KMS-11 (cell line): Measurements from ENCODE around the gene ZNF786.

Source experiments
- H2AFZ ChIP-seq: fragments of 200-600 bp; sonication (generic); 2 replicates; pipeline ENCODE4 v1.6.1; 2016; ENCODE audit warnings: antibody characterized with exemption, mixed run types, low read depth
- H3K27ac ChIP-seq: fragments of 200-600 bp; sonication (generic); 2 replicates; pipeline ENCODE4 v1.6.1; 2016; ENCODE audit warnings: mild to moderate bottlenecking, mixed run types
- H3K27me3 ChIP-seq: fragments of 200-600 bp; sonication (generic); 2 replicates; pipeline ENCODE4 v1.6.1; 2017; ENCODE audit warnings: mild to moderate bottlenecking, low read depth, mixed run types, moderate library complexity; ENCODE audit not compliant: insufficient read depth
- H3K36me3 ChIP-seq: fragments of 200-600 bp; sonication (generic); 2 replicates; pipeline ENCODE4 v1.6.1; 2017; ENCODE audit warnings: mild to moderate bottlenecking, mixed run types; ENCODE audit not compliant: insufficient read depth
- H3K4me1 ChIP-seq: fragments of 200-600 bp; sonication (generic); 2 replicates; pipeline ENCODE4 v1.6.1; 2016; ENCODE audit warnings: mild to moderate bottlenecking, low read depth, mixed run types; ENCODE audit not compliant: poor library complexity, severe bottlenecking
- H3K4me2 ChIP-seq: fragments of 200-600 bp; sonication (generic); 2 replicates; pipeline ENCODE4 v1.7.0; 2016; ENCODE audit warnings: mild to moderate bottlenecking, mixed run types
- H3K4me3 ChIP-seq: fragments of 200-600 bp; sonication (generic); IDR thresholded peaks from 2 replicates; pipeline ENCODE4 v1.6.1; 2017; ENCODE audit warnings: low read depth, low read length, mixed read lengths; ENCODE audit not compliant: insufficient read depth
- H3K79me2 ChIP-seq: fragments of 200-600 bp; sonication (generic); 2 replicates; pipeline ENCODE4 v1.6.1; 2016; ENCODE audit warnings: low read depth, mixed run types; ENCODE audit not compliant: insufficient read depth
- H3K9ac ChIP-seq: fragments of 200-600 bp; sonication (generic); 2 replicates; pipeline ENCODE4 v1.6.1; 2016; ENCODE audit warnings: mild to moderate bottlenecking, mixed run types
- H4K20me1 ChIP-seq: fragments of 200-600 bp; sonication (generic); 2 replicates; pipeline ENCODE4 v1.6.1; 2016; ENCODE audit warnings: mild to moderate bottlenecking, mixed run types; ENCODE audit not compliant: insufficient read depth
- TF ChIP-seq, protein P1 (sequence below): fragments of 200-600 bp; sonication (generic); conservative IDR thresholded peaks from 2 replicates; pipeline ENCODE4 v1.6.1; 2017; ENCODE audit warnings: low read depth, mild to moderate bottlenecking, antibody characterized with exemption, low read length, moderate library complexity, mixed read lengths

The ZNF786 gene

GRCh38 chr7:149087376-149087775 lies 3.1 kb downstream of the ZNF786 start:
- no peaks in the 10 kb centered on the region for H4K20me1 ChIP-seq
- TF ChIP-seq, protein P1, sequence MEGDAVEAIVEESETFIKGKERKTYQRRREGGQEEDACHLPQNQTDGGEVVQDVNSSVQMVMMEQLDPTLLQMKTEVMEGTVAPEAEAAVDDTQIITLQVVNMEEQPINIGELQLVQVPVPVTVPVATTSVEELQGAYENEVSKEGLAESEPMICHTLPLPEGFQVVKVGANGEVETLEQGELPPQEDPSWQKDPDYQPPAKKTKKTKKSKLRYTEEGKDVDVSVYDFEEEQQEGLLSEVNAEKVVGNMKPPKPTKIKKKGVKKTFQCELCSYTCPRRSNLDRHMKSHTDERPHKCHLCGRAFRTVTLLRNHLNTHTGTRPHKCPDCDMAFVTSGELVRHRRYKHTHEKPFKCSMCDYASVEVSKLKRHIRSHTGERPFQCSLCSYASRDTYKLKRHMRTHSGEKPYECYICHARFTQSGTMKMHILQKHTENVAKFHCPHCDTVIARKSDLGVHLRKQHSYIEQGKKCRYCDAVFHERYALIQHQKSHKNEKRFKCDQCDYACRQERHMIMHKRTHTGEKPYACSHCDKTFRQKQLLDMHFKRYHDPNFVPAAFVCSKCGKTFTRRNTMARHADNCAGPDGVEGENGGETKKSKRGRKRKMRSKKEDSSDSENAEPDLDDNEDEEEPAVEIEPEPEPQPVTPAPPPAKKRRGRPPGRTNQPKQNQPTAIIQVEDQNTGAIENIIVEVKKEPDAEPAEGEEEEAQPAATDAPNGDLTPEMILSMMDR, result no peak
- no peak overlapping the region for H3K27ac ChIP-seq
- H3K27me3 ChIP-seq, result no peaks in the 10 kb centered on the region
- H3K36me3 ChIP-seq, result no peaks in the 10 kb centered on the region
- H3K4me1 ChIP-seq, result peaks cover 11% of the 10 kb centered on the region
- peaks cover 31% of the 10 kb centered on the region for H3K79me2 ChIP-seq
- H3K4me3 ChIP-seq, result no peak overlapping the region
- H2AFZ ChIP-seq, result no peak overlapping the region
- H3K4me2 ChIP-seq, result no peak overlapping the region
- H3K9ac ChIP-seq, result no peak overlapping the region

DNA sequence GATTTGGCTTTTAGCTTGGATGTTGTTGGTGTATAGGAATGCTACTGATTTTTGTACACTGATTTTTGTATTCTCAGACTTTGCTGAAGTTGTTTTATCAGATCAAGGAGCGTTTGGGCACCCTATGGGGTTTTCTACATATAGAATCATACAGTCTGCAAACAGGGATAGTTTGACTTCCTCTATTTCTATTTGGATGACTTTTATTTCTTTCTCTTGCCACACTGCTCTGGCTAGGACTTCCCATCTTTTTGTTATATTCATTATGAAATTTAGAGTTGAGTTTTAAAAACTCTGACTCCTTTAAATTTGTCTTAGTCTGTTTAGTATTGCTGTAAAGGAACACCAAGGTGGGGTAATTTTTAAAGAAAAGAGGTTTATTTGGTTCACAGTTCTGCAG lies 4.7 kb downstream of the ZNF786 start:
- no peaks in the 10 kb centered on the region for H3K36me3 ChIP-seq
- peaks cover 31% of the 10 kb centered on the region for H3K79me2 ChIP-seq

GRCh38 chr7:149084407-149084806 lies 6.1 kb downstream of the ZNF786 start:
- peaks cover 26% of the 10 kb centered on the region for H3K79me2 ChIP-seq

More for the DNA sequence above, 4.7 kb downstream of the ZNF786 start:
- Histone ChIP-seq H3K27me3 (no peaks in the 10 kb centered on the region), H3K9ac (no peak overlapping the region), H3K4me1 (peaks cover 11% of the 10 kb centered on the region), H3K4me2 (no peak overlapping the region), H2AFZ (no peak overlapping the region), H3K4me3 (no peak overlapping the region), H3K27ac (no peak overlapping the region), H4K20me1 (no peaks in the 10 kb centered on the region)
- TF ChIP-seq, protein P1, result no peak

GRCh38 chr7:149081914-149082313 lies 8.6 kb downstream of the ZNF786 start:
- H3K4me2 ChIP-seq, result no peak overlapping the region

More at GRCh38 chr7:149084407-149084806, 6.1 kb downstream of the ZNF786 start:
- H3K27me3 ChIP-seq, result no peaks in the 10 kb centered on the region
- H4K20me1 ChIP-seq, result no peaks in the 10 kb centered on the region
- TF ChIP-seq, protein P1, result no peak
- H3K4me1 ChIP-seq, result peaks cover 6% of the 10 kb centered on the region
- no peak overlapping the region for H3K9ac ChIP-seq
- no peak overlapping the region for H2AFZ ChIP-seq
- H3K4me2 ChIP-seq, result no peak overlapping the region
- no peak overlapping the region for H3K27ac ChIP-seq
- H3K36me3 ChIP-seq, result no peaks in the 10 kb centered on the region
- H3K4me3 ChIP-seq, result no peak overlapping the region

More at GRCh38 chr7:149081914-149082313, 8.6 kb downstream of the ZNF786 start:
- Histone ChIP-seq H3K79me2 (0 out of 2 replicates have a peak, but pooled peaks cover 6% of the 10 kb centered on the region), H3K4me1 (no peaks in the 10 kb centered on the region), H4K20me1 (no peaks in the 10 kb centered on the region), H3K27ac (no peak overlapping the region), H3K9ac (no peak overlapping the region), H3K27me3 (no peaks in the 10 kb centered on the region), H2AFZ (no peak overlapping the region), H3K36me3 (no peaks in the 10 kb centered on the region), H3K4me3 (no peak overlapping the region)
- TF ChIP-seq, protein P1, result no peak
